ENCODE results near the gene CA5A. TPM values are rescaled to one million over a fixed set of nuclear protein-coding genes. Genes with fewer than 3 reads are reported as not detected.
A peak's percentile ranks its signal among the peaks of the same experiment; 100 is the strongest.

CA5A gene
- total and polyA plus RNA-seq, 9 donors = 0.02 to 0.05 TPM; not detected in 7

- DNase-seq = peak in 2 of 5 donors; percentile 44 to 66
- Histone ChIP-seq H3K36me3 (no peaks in the 10 kb centered on the region), H3K4me3 (no peak overlapping the region), H3K4me1 (ENCODE audit: insufficient read depth) (peaks cover 9% of the 10 kb centered on the region), H3K9me3 (no peaks in the 10 kb centered on the region), H3K27ac (no peak overlapping the region), H3K27me3 (no peaks in the 10 kb centered on the region)
- TF ChIP-seq POLR2A (IDR thresholded peaks at IDR 0.05) (no peak), EP300 (IDR thresholded peaks at IDR 0.05) (no peak), CTCF (IDR thresholded peaks at IDR 0.05) (no peak)
- intact Hi-C loops (cut with DNase I) = no loop called here
- WGBS, 3 donors = 44 to 55% (median 47%) methylated on average over 14 of the region's 14 CpGs
These were observed 14.0 kb downstream of the CA5A start for GRCh38 chr16:87922250-87922871.

- intact Hi-C loops (cut with DNase I) = no loop called here
- no peaks in the 10 kb centered on the region for H3K27me3 ChIP-seq
- no peaks in the 10 kb centered on the region for H3K36me3 ChIP-seq
- H3K27ac ChIP-seq = no peak overlapping the region
- H3K4me1 ChIP-seq (ENCODE audit: insufficient read depth) = peaks cover 9% of the 10 kb centered on the region
- no peak for DNase-seq
- TF ChIP-seq POLR2A (IDR thresholded peaks at IDR 0.05) = no peak
- no peak for TF ChIP-seq CTCF (IDR thresholded peaks at IDR 0.05)
- no peak for TF ChIP-seq EP300 (IDR thresholded peaks at IDR 0.05)
- no peak overlapping the region for H3K4me3 ChIP-seq
- WGBS, 3 donors = 82 to 87% (median 85%) methylated on average over 13 of the region's 13 CpGs
- no peaks in the 10 kb centered on the region for H3K9me3 ChIP-seq
These were observed 15.0 kb downstream of the CA5A start for GRCh38 chr16:87921236-87921773.

- WGBS, 3 donors = 92 to 93% (median 92%) methylated on average over 10 of the region's 10 CpGs
- peaks cover 9% of the 10 kb centered on the region for H3K4me1 ChIP-seq (ENCODE audit: insufficient read depth)
- no peak overlapping the region for H3K4me3 ChIP-seq
- intact Hi-C loops (cut with DNase I) = no loop called here
- H3K36me3 ChIP-seq = no peaks in the 10 kb centered on the region
- TF ChIP-seq POLR2A (IDR thresholded peaks at IDR 0.05) (no peak), CTCF (IDR thresholded peaks at IDR 0.05) (no peak), EP300 (IDR thresholded peaks at IDR 0.05) (no peak)
- H3K27ac ChIP-seq = peak overlapping the region in 1 of 2 donors; percentile 79
- DNase-seq = no peak
- H3K27me3 ChIP-seq = no peaks in the 10 kb centered on the region
- H3K9me3 ChIP-seq = no peaks in the 10 kb centered on the region
These were observed 16.7 kb downstream of the CA5A start for GRCh38 chr16:87919681-87919994.

- TF ChIP-seq EP300 (IDR thresholded peaks at IDR 0.05) (no peak), POLR2A (IDR thresholded peaks at IDR 0.05) (no peak), CTCF (IDR thresholded peaks at IDR 0.05) (no peak)
- DNase-seq = peak; percentile 54 to 76 (median 62)
- Histone ChIP-seq H3K4me3 (no peak overlapping the region), H3K9me3 (no peaks in the 10 kb centered on the region), H3K36me3 (no peaks in the 10 kb centered on the region), H3K4me1 (ENCODE audit: insufficient read depth) (peaks cover 9% of the 10 kb centered on the region), H3K27ac (peak overlapping the region in 1 of 2 donors; percentile 79), H3K27me3 (no peaks in the 10 kb centered on the region)
- intact Hi-C loops (cut with DNase I) = no loop called here
- 59 to 60% (median 59%) methylated on average over 36 to 37 of the region's 37 CpGs for WGBS, 3 donors
These were observed 17.3 kb downstream of the CA5A start for GRCh38 chr16:87918866-87919680.
